ENCODE data around the gene DYNC2I2.
A peak's percentile ranks its signal among the peaks of the same experiment; 100 is the strongest.
"Not testable (repeated sequence)": the region's sequence is repeated elsewhere in the genome, so short reads cannot be mapped to it uniquely, and the experiment has no call there.

Gene DYNC2I2

DNA sequence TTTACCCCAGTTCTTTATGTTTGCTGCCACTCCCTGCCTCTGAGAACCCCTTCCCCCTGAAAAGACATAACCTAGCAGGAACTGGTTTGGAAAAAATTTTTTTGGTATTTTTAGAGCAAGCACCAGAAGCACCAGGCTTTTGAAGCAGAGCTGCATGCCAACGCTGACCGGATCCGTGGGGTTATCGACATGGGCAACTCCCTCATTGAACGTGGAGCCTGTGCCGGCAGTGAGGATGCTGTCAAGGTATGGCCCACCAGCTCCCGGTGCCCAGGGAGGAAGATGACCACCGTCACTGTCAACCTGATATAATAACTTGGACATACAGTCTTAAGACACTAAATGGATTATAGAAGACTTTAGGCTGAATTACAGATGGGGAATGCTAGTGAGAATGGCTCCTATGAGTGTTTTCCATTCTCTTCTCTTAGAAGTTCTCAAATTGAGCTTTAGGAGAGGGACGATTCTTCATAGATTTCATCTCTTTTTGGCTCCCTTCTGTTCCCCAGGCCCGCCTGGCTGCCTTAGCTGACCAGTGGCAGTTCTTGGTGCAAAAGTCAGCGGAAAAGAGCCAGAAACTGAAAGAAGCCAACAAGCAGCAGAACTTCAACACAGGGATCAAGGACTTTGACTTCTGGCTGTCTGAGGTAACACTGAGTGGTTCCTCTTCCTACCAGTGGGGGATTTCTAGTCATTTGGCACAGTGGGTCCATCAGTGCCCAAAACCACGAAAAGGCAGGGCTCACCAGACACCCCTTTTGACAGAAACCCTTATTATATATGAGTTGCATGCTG lies 44.9 kb downstream of the DYNC2I2 start:
- DNase-seq = no peak

DNA sequence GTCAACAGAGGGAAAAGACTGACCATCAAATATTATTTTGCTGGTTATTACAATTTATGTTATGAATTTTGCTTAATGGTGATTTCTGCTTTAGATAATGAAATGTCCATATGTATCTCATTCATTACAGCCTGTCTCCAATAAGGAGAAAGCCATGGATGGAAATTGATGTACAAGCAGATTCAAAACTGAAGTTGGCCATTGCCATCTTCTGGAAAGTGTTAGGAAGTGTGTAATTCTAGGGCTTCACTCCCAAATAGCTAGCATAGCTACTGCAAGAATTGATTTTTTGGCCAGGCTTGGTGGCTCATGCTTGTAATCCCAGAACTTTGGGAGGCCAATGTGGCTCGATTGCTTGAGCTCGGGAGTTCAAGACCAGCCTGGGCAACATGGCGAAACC lies 45.8 kb downstream of the DYNC2I2 start:
- no peak for DNase-seq

DNA sequence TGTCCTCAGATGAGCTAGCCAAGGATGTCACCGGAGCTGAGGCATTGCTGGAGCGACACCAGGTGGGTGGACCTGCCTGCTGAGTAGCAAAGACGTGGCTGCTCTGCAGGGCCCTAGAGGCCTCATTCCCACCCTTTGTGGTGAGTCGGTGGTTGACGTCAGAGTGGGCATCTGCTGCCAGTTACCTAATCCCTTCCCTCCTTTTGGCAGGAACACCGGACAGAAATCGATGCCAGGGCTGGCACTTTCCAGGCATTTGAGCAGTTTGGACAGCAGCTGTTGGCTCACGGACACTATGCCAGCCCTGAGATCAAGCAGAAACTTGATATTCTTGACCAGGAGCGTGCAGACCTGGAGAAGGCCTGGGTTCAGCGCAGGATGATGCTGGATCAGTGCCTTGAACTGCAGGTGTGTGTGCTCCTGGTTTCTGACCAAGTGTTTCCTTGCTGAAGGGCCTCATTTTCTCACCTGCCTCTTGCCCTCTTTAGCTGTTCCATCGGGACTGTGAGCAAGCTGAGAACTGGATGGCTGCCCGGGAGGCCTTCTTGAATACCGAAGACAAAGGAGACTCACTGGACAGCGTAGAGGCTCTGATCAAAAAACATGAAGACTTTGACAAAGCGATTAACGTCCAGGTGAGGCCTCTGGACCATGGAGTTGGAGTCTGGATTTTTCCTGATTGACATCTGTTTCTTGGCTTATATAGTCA lies 48.9 kb downstream of the DYNC2I2 start:
- DNase-seq = no peak

DNA sequence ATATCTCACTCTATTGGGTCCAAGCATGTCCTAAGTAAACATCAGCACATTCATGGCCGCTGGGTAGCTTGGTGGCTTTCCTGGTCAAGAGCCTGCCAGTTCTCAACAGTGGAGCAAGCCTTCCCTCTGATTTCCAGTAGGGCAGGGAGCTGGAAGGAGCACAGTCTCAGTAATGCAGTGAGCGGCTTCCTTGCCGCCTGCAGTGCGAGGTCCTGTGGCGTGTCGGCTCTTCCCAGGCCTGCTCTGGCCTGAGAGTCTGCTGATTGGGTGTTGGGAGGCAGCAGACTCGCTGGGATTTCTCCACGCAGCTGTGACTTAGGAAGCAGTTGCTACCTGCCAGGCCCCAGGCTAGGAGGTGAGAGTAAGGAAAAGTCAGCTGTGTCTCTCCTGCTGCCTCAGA lies 53.0 kb downstream of the DYNC2I2 start:
- no peak for DNase-seq

DNA sequence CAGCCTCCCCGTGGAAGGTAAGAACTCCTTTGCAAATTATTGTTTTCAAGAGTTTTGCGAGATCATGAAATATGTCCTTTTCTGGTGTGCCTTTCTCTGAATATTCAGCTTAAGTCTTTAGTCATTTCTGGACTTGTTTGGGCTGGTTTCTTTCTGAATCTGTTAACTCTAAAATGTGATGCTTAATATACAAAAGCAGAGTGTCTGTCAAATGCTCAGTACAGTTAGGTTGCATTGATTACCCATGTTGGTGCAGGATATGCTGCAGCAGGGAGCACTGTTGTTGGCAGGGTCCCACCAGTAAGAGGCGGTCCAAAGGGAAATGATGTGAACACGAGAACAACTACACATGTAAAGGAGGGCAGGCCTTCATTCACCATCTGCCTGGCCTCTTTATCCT lies 56.5 kb downstream of the DYNC2I2 start:
- no peak for DNase-seq

DNA sequence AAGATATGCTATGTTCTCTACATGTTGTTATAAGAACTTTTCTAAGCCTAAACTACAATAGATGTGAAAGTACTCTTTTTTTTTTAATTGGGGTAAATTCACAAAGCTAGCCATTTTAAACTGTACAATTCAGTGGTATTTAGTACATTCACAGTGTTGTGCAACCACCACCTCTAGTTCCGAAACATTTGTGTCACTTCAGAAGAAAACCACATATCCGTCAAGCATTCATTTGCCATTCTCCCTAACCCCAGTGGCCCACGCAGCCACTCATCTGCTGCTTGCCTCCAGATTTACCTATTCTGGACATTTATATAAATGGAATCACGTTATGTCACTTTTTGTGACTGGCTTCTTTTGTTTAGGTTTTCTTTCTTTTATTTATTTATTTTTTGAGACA lies 61.2 kb downstream of the DYNC2I2 start:
- no peak for DNase-seq

DNA sequence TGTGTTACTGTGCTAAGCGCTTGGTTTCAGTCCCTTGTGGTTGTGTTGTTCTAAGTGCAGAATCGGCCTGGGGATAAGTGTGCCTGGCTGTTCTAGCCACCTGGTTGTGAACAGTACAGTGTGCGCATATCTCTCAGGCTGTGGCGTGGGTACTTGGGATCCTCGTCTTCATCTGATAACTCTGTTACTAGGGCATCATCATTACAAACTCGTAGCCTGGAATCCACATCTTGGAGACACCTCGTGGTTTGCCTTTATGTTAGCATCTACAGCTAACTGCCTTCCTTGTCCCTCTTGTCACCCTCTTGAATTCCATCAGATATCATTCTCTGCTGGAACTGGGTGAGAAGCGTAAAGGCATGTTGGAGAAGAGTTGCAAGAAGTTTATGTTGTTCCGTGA lies 62.8 kb downstream of the DYNC2I2 start:
- no peak for DNase-seq

DNA sequence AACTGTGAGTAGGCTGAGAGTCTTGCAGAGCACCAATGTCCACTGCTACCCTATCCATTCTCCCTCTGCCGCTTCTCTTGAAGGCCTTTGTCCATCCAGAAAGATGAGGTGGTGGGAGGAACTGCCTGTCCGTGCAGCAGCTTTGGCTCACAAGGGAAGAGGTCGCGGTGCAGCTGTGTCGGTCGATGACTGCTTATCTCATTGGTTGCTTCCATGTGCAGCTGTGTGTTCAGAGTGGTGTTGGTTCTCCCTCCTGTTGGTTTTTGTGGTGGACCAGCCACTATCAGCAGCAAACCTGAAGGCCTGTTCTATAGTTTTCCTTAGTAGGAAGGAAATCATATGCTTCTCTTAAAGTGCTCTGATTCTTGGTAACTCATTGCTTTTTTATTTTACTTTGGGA lies 63.6 kb downstream of the DYNC2I2 start:
- DNase-seq = no peak

DNA sequence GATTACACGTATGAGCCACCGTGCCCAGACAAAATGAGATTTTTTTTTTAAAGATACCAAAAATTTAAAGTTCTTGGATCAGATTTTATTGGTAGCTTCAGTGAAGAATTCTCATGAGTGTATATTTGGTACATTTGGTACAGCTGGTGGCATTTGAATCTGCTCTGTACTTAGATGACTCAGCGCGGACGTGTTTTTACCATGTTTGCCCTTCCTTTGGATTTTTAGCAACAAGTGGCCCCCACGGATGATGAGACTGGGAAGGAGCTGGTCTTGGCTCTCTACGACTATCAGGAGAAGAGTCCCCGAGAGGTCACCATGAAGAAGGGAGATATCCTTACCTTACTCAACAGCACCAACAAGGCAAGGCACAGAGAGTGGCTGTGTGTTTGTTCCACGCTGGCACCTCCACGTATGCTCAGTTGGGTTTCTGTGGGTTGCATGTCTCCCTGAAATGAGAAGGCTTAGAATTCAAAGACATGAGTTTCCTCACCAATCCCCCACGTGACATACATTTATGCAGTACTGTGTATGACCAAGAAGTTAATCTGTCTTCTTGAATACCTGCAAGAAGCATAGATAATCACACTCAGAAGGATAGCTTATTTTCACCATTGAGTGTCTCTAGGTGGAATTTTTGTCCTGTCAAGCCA lies 67.9 kb downstream of the DYNC2I2 start:
- DNase-seq = no peak

DNA sequence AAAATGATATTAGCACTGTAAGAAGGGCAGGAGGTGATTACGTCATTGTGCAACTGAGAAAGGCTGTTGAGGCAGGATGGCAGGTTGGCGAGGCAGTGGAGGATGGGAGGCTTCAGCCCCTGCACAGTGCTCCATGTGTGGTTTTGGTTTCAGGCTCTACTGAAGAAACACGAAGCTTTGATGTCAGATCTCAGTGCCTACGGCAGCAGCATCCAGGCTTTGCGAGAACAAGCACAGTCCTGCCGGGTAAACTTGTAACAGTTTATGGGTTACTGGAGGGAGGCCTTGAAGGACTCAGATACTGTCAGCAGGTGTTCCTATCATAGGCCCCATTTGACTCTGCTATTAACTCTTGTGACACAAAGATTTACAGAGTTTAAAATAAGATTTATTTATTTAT lies 69.2 kb downstream of the DYNC2I2 start:
- peak; percentile 4 to 73 (median 42) for DNase-seq

DNA sequence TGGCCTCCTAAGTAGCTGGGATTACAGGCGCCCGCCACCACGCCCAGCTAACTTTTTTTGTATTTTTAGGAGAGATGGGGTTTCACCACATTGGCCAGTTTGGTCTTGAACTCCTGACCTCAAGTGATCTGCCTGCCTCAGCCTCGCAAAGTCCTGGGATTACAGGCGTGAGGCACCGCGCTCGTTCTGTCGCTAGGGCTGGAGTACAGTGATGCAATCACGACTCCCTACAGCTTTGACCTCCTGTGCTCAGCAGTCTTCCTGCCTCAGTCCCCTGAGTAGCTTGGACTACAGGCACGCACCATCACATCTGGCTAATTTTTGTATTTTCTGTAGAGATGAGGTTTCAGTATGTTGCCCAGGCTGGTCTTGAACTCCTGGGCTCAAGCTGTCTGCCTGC lies 69.7 kb downstream of the DYNC2I2 start:
- not testable (repeated sequence) for DNase-seq

DNA sequence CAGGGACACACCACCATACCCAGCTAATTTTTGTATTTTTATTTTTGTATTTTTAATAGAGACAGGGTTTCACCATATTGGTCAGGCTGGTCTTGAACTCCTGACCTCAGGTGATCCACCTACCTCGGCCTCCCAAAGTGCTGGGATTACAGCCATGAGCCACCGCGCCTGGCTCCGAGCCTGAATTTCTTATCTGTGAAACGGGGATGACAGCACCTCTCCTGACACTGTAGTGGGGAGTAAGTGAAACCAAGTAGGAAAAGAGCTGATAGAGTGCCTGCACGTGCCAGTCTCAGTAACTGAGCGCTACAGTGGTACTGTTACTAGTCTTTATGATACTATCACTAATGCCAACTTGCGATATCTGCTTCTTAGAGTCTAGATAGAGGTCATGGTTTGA lies 71.5 kb downstream of the DYNC2I2 start:
- DNase-seq = not testable (repeated sequence)
